Measurements from ENCODE around the gene ELMO2.

ELMO2 gene

GRCh38 chr20:46323557-46323956 is 82.9 kb downstream of the ELMO2 start:
- POLR2A ChIA-PET, result no interaction called here

GRCh38 chr20:46322641-46323040 is 83.8 kb downstream of the ELMO2 start:
- Histone ChIP-seq H3K9me3 (ENCODE audit: control insufficient read depth, insufficient read depth, low read depth, low read length) (no peaks in the 10 kb centered on the region), H3K4me1 (ENCODE audit: control insufficient read depth, insufficient read depth, low read length) (no peaks in the 10 kb centered on the region), H3K36me3 (ENCODE audit: control insufficient read depth in 2 of 2, insufficient read depth in 1 of 2, low read length in 2 of 2) (no peaks in the 10 kb centered on the region), H3K27ac (ENCODE audit: extremely low read depth, low read depth, low read length) (no peak overlapping the region), H3K4me3 (ENCODE audit: low read depth, low read length) (no peak overlapping the region)
- CTCF ChIA-PET, result interaction anchor here (1.0 to 1.1 kb wide), 2 partner anchors 26 to 194 kb away, joined by 3 to 4 read pairs; no protein-coding TSS in a partner anchor
- POLR2A ChIA-PET, result no interaction called here
- TF ChIP-seq ZNF639 (tag by site-specific recombination; IDR thresholded peaks at IDR 0.05) (no peak), ZBTB49 (tag by site-specific recombination; IDR thresholded peaks at IDR 0.05; ENCODE audit: low read depth) (no peak), ZFHX2 (tag by site-specific recombination; conservative IDR thresholded peaks at IDR 0.05) (no peak), PBX3 (CRISPR knock-in tag; IDR thresholded peaks at IDR 0.05) (no peak), ZNF488 (tag by site-specific recombination; IDR thresholded peaks at IDR 0.05) (no peak), ZNF10 (tag by site-specific recombination; IDR thresholded peaks at IDR 0.05) (no peak), KLF1 (tag by site-specific recombination; IDR thresholded peaks at IDR 0.05) (no peak), HIC1 (tag by site-specific recombination; IDR thresholded peaks at IDR 0.05) (no peak), ZFP37 (tag by site-specific recombination; IDR thresholded peaks at IDR 0.05) (no peak), PRDM2 (tag by site-specific recombination; IDR thresholded peaks at IDR 0.05; ENCODE audit: borderline replicate concordance) (no peak), ZNF626 (tag by site-specific recombination; IDR thresholded peaks at IDR 0.05) (no peak), YY1 (tag by site-specific recombination; IDR thresholded peaks at IDR 0.05) (no peak), GLIS2 (tag by site-specific recombination; IDR thresholded peaks at IDR 0.05) (no peak), ZBTB21 (tag by site-specific recombination; IDR thresholded peaks at IDR 0.05) (no peak), ZNF274 (IDR thresholded peaks at IDR 0.05; ENCODE audit: low read length) (no peak), ZNF274 (tag by site-specific recombination; IDR thresholded peaks at IDR 0.05; ENCODE audit: borderline replicate concordance) (no peak), ZBTB7A (tag by site-specific recombination; IDR thresholded peaks at IDR 0.05; ENCODE audit: low read depth) (no peak), MEIS1 (CRISPR knock-in tag; IDR thresholded peaks at IDR 0.05; ENCODE audit: borderline replicate concordance) (no peak), ZNF157 (tag by site-specific recombination; IDR thresholded peaks at IDR 0.05) (no peak)

More at GRCh38 chr20:46323557-46323956, 82.9 kb downstream of the ELMO2 start:
- TF ChIP-seq SCRT2 (tag by site-specific recombination; IDR thresholded peaks at IDR 0.05), result 0 out of 2 replicates have a peak, but pooled peaks have one; percentile 30
- TF ChIP-seq ZNF239 (tag by site-specific recombination; IDR thresholded peaks at IDR 0.05), result no peak
- TF ChIP-seq ZIC2 (tag by site-specific recombination; IDR thresholded peaks at IDR 0.05), result peak; percentile 29; the same call in 1 of the 2 replicates
- H3K27ac ChIP-seq (ENCODE audit: extremely low read depth, low read depth, low read length), result no peak overlapping the region
- CTCF ChIA-PET, result interaction anchor here (0.6 to 1.0 kb wide), 3 partner anchors 25 to 191 kb away, joined by 3 to 4 read pairs (median 4); no protein-coding TSS in a partner anchor
- H3K4me3 ChIP-seq (ENCODE audit: low read depth, low read length), result no peak overlapping the region
- no peaks in the 10 kb centered on the region for H3K9me3 ChIP-seq (ENCODE audit: control insufficient read depth, insufficient read depth, low read depth, low read length)
- no peaks in the 10 kb centered on the region for H3K36me3 ChIP-seq (ENCODE audit: control insufficient read depth in 2 of 2, insufficient read depth in 1 of 2, low read length in 2 of 2)
- H3K4me1 ChIP-seq (ENCODE audit: control insufficient read depth, insufficient read depth, low read length), result no peaks in the 10 kb centered on the region

Measured in HEK293 (cell line).